ENCODE results near the gene FTH1. TPM values are rescaled to one million over a fixed set of nuclear protein-coding genes. Genes with fewer than 3 reads are reported as not detected.

FTH1 gene
- total and polyA plus RNA-seq, 3 donors from 2014 or later = 1,162 to 2,237 (median 1,419) TPM

- 23 to 43% methylated on average over 13 to 18 of the region's 18 CpGs for WGBS, 2 donors
- no peaks in the 10 kb centered on the region for H3K36me3 ChIP-seq (ENCODE audit: low read depth, missing control alignments)
- no peaks in the 10 kb centered on the region for H3K9me3 ChIP-seq
- no peak overlapping the region for H3K4me3 ChIP-seq
- peak; percentile 97 for DNase-seq
- H3K27me3 ChIP-seq = no peaks in the 10 kb centered on the region
- peaks cover 47% of the 10 kb centered on the region for H3K4me1 ChIP-seq
- intact Hi-C loops (cut with DNase I; ENCODE audit: low total_unique reads) = no loop called here
- peak overlapping the region; percentile 71 to 83 for H3K27ac ChIP-seq
- no peak for TF ChIP-seq POLR2A (IDR thresholded peaks at IDR 0.05)
Measured at GRCh38 chr11:61923166-61924063, 44.0 kb downstream of the FTH1 start.

- no peaks in the 10 kb centered on the region for H3K9me3 ChIP-seq
- H3K4me3 ChIP-seq = no peak overlapping the region
- TF ChIP-seq POLR2A (IDR thresholded peaks at IDR 0.05) (no peak), CTCF (IDR thresholded peaks at IDR 0.05) (no peak)
- H3K27me3 ChIP-seq = no peaks in the 10 kb centered on the region
- peak; percentile 85 for DNase-seq
- H3K4me1 ChIP-seq = peaks cover 56% of the 10 kb centered on the region
- intact Hi-C loops (cut with DNase I; ENCODE audit: low total_unique reads) = no loop called here
- H3K27ac ChIP-seq = peak overlapping the region; percentile 71 to 83
- H3K36me3 ChIP-seq (ENCODE audit: low read depth, missing control alignments) = no peaks in the 10 kb centered on the region
- WGBS, 2 donors = 27 to 33% methylated on average over 6 of the region's 6 CpGs
Measured at GRCh38 chr11:61922539-61922938, 44.9 kb downstream of the FTH1 start.

- peaks cover 56% of the 10 kb centered on the region for H3K4me1 ChIP-seq
- intact Hi-C loops (cut with DNase I; ENCODE audit: low total_unique reads) = no loop called here
- H3K4me3 ChIP-seq = no peak overlapping the region
- no peaks in the 10 kb centered on the region for H3K36me3 ChIP-seq (ENCODE audit: low read depth, missing control alignments)
- DNase-seq = no peak
- TF ChIP-seq POLR2A (IDR thresholded peaks at IDR 0.05) (no peak), CTCF (IDR thresholded peaks at IDR 0.05) (no peak)
- 85 to 87% methylated on average over 3 of the region's 3 CpGs for WGBS, 2 donors
- H3K27me3 ChIP-seq = no peaks in the 10 kb centered on the region
- no peaks in the 10 kb centered on the region for H3K9me3 ChIP-seq
- peak overlapping the region; percentile 71 to 83 for H3K27ac ChIP-seq
Measured at GRCh38 chr11:61921446-61921845, 46.0 kb downstream of the FTH1 start.

- DNase-seq = no peak
- Histone ChIP-seq H3K27me3 (no peaks in the 10 kb centered on the region), H3K4me1 (peaks cover 66% of the 10 kb centered on the region), H3K27ac (peak overlapping the region; percentile 63 to 90), H3K9me3 (no peaks in the 10 kb centered on the region), H3K36me3 (ENCODE audit: low read depth, missing control alignments) (no peaks in the 10 kb centered on the region), H3K4me3 (peak overlapping the region; percentile 0 to 4)
- intact Hi-C loops (cut with DNase I; ENCODE audit: low total_unique reads) = no loop called here
- TF ChIP-seq CTCF (IDR thresholded peaks at IDR 0.05) = no peak
- TF ChIP-seq POLR2A (IDR thresholded peaks at IDR 0.05) = no peak
- 55 to 77% methylated on average over 4 to 13 of the region's 13 CpGs for WGBS, 2 donors
Measured at GRCh38 chr11:61919705-61920631, 47.5 kb downstream of the FTH1 start.
